HepG2 (cell line): ENCODE results near the gene DPH7.

Source experiments
- EP300 ChIP-seq, 3 experiments: sonication (generic) in 1 of 3; formaldehyde crosslinking in 1 of 3; IDR thresholded peaks; 2 replicates each; pipeline versions ENCODE4 v1.5.1 to v1.6.1; 2011 to 2020; ENCODE audit warnings: low read depth in 2 of 3, low read length in 2 of 3, borderline replicate concordance in 1 of 3, improper control_type of control experiment in 1 of 3, mild to moderate bottlenecking in 1 of 3, missing genetic modification reagents in 1 of 3, moderate library complexity in 1 of 3
- ZNF501 ChIP-seq: sonication (generic); formaldehyde crosslinking; IDR thresholded peaks from 2 replicates; pipeline ENCODE4 v1.5.1; 2020; ENCODE audit warnings: mild to moderate bottlenecking, moderate library complexity, missing genetic modification reagents
- ZNF784 ChIP-seq: sonication (generic); formaldehyde crosslinking; IDR thresholded peaks from 2 replicates; pipeline ENCODE4 v1.5.1; 2020; ENCODE audit warnings: missing genetic modification reagents, mild to moderate bottlenecking, borderline replicate concordance

GRCh38 chr9:137606734-137607138 lies 28.0 kb upstream of the DPH7 start:
- TF ChIP-seq ZNF501 (CRISPR knock-in tag) = no peak
- no peak for TF ChIP-seq EP300 (IDR thresholded peaks at IDR 0.05; ENCODE audit: low read depth in 2 of 2, low read length in 2 of 2)
- TF ChIP-seq EP300 (CRISPR knock-in tag; IDR thresholded peaks at IDR 0.05; ENCODE audit: borderline replicate concordance) = no peak
- no peak for TF ChIP-seq ZNF784 (CRISPR knock-in tag)
